Stomach (tissue), 9 donors: ENCODE results near the gene LRGUK. TPM values are rescaled to one million over a fixed set of nuclear protein-coding genes. Genes with fewer than 3 reads are reported as not detected.

Experiments used
- DNase-seq, 2 donors: peaks; one replicate each; pipeline versions ENCODE4 v3.0.0 to v3.0.0-alpha.2; 2013 to 2019
- H3K27ac ChIP-seq, 5 donors: fragments of 200-600 bp in 4 of 5; sonication (generic) in 4 of 5; one replicate each; pipeline ENCODE4 v1.5.1; 2013 to 2019; ENCODE audit warnings: mild to moderate bottlenecking in 1 of 5, moderate library complexity in 1 of 5
- H3K27me3 ChIP-seq, 3 donors: fragments of 200-600 bp; sonication (generic); one replicate each; pipeline ENCODE4 v1.5.1; 2017 to 2019; ENCODE audit warnings: mixed run types in 1 of 3
- H3K36me3 ChIP-seq, 4 donors: fragments of 200-600 bp; sonication (generic); 1 replicate in 3 of 4; 2 replicates in 1 of 4; pipeline ENCODE4 v1.5.1; 2016 to 2019
- H3K4me1 ChIP-seq, 4 donors: fragments of 200-600 bp; sonication (generic); one replicate each; pipeline ENCODE4 v1.5.1; 2016 to 2019
- H3K4me3 ChIP-seq, 4 donors: fragments of 200-600 bp; sonication (generic) in 3 of 4; one replicate each; pipeline ENCODE4 v1.5.1; 2016 to 2019; ENCODE audit warnings: mild to moderate bottlenecking in 1 of 4
- H3K9me3 ChIP-seq, 4 donors: fragments of 200-600 bp; sonication (generic); one replicate each; pipeline ENCODE4 v1.5.1; 2016 to 2019
- CTCF ChIP-seq, 7 experiments: fragments of 450-650 bp in 4 of 7; fragments of 200-600 bp in 3 of 7; sonication (generic) in 3 of 7; IDR thresholded peaks; one replicate each; pipeline ENCODE4 v1.5.1; 2016 to 2019; ENCODE audit warnings: antibody characterized with exemption in 7 of 7, control low read depth in 2 of 7, mild to moderate bottlenecking in 1 of 7
- EP300 ChIP-seq: sonication (generic); formaldehyde crosslinking; IDR thresholded peaks from one replicate; pipeline ENCODE4 v1.6.1; 2017; ENCODE audit warnings: antibody characterized with exemption
- POLR2A ChIP-seq, 4 donors: fragments of 450-650 bp; IDR thresholded peaks; one replicate each; pipeline ENCODE4 v1.6.1; 2016; ENCODE audit warnings: antibody characterized with exemption in 4 of 4, control low read depth in 2 of 4, mild to moderate bottlenecking in 1 of 4, moderate library complexity in 1 of 4
- POLR2AphosphoS5 ChIP-seq, 3 donors: sonication (generic); formaldehyde crosslinking; IDR thresholded peaks; one replicate each; pipeline ENCODE4 v1.6.1; 2016; ENCODE audit warnings: antibody characterized with exemption in 3 of 3
- WGBS, 5 donors: extraction: QIAGEN DNeasy Blood & Tissue Kit in 3 of 5; methylation state at CpG; one replicate each; pipeline versions ENCODE4 v1.1.5 to v1.1.7; 2013 to 2018; 5-methylcytosine and 5-hydroxymethylcytosine counted together
- intact Hi-C: fragments of 100-400 bp; cut with DNase I; formaldehyde crosslinking; loops from one replicate; pipeline ENCODE4 v1.15.1; 2023; ENCODE audit warnings: low total_unique reads
- polyA plus RNA-seq, 3 donors: library from polyadenylated mRNA; stranded (reverse); fragments of 200-250 nt; gene quantifications; one replicate each; pipeline ENCODE4 v1.2.3, GENCODE V29; 2013
- total RNA-seq, 5 donors: library from RNA; depleted of rRNA; stranded (reverse); fragments of >200 nt; gene quantifications; one replicate each; pipeline versions ENCODE4 v1.1.0 to v1.2.3, GENCODE V29; 2014 to 2016
- donor health status: healthy with polysubstance abuse.
- donor health status: Bipolar disorder and iron deficiency.
- donor health status: healthy.

The LRGUK gene
- total and polyA plus RNA-seq, 8 donors: 0.10 to 4.1 (median 1.5) TPM; not detected in 3

GRCh38 chr7:134083766-134084487 lies 43.2 kb upstream of the LRGUK start:
- Histone ChIP-seq H3K27ac (no peak overlapping the region), H3K4me3 (no peak overlapping the region), H3K4me1 (no peaks in the 10 kb centered on the region), H3K27me3 (no peaks in the 10 kb centered on the region), H3K36me3 (no peaks in the 10 kb centered on the region), H3K9me3 (peaks cover 0 to 15% (median 8%) of the 10 kb centered on the region in 4 donors)
- TF ChIP-seq EP300: no peak
- TF ChIP-seq POLR2A (IDR thresholded peaks at IDR 0.05): no peak
- TF ChIP-seq CTCF (IDR thresholded peaks at IDR 0.05): no peak
- no peak for TF ChIP-seq POLR2AphosphoS5 (IDR thresholded peaks at IDR 0.05)
- 61 to 81% (median 72%) methylated on average over 3 of the region's 3 CpGs for WGBS, 5 donors
- no peak for DNase-seq
- intact Hi-C loops: no loop called here

GRCh38 chr7:134084488-134085144 lies 42.5 kb upstream of the LRGUK start:
- H3K4me1 ChIP-seq: no peaks in the 10 kb centered on the region
- intact Hi-C loops: no loop called here
- no peak for DNase-seq
- no peak overlapping the region for H3K27ac ChIP-seq
- WGBS, 5 donors: 67 to 90% (median 85%) methylated on average over 3 of the region's 3 CpGs
- no peaks in the 10 kb centered on the region for H3K27me3 ChIP-seq
- TF ChIP-seq CTCF (IDR thresholded peaks at IDR 0.05) (no peak), POLR2AphosphoS5 (IDR thresholded peaks at IDR 0.05) (no peak), POLR2A (IDR thresholded peaks at IDR 0.05) (no peak), EP300 (no peak)
- H3K36me3 ChIP-seq: no peaks in the 10 kb centered on the region
- peaks cover 6 to 22% (median 14%) of the 10 kb centered on the region in 4 donors for H3K9me3 ChIP-seq
- H3K4me3 ChIP-seq: no peak overlapping the region

GRCh38 chr7:134085311-134085710 lies 41.8 kb upstream of the LRGUK start:
- no peaks in the 10 kb centered on the region for H3K4me1 ChIP-seq
- no peak for DNase-seq
- no peaks in the 10 kb centered on the region for H3K27me3 ChIP-seq
- H3K27ac ChIP-seq: no peak overlapping the region
- no peaks in the 10 kb centered on the region for H3K36me3 ChIP-seq
- H3K4me3 ChIP-seq: no peak overlapping the region
- intact Hi-C loops: no loop called here
- TF ChIP-seq EP300 (no peak), POLR2A (IDR thresholded peaks at IDR 0.05) (no peak), CTCF (IDR thresholded peaks at IDR 0.05) (no peak), POLR2AphosphoS5 (IDR thresholded peaks at IDR 0.05) (no peak)
- peaks cover 6 to 28% (median 18%) of the 10 kb centered on the region in 4 donors for H3K9me3 ChIP-seq

DNA sequence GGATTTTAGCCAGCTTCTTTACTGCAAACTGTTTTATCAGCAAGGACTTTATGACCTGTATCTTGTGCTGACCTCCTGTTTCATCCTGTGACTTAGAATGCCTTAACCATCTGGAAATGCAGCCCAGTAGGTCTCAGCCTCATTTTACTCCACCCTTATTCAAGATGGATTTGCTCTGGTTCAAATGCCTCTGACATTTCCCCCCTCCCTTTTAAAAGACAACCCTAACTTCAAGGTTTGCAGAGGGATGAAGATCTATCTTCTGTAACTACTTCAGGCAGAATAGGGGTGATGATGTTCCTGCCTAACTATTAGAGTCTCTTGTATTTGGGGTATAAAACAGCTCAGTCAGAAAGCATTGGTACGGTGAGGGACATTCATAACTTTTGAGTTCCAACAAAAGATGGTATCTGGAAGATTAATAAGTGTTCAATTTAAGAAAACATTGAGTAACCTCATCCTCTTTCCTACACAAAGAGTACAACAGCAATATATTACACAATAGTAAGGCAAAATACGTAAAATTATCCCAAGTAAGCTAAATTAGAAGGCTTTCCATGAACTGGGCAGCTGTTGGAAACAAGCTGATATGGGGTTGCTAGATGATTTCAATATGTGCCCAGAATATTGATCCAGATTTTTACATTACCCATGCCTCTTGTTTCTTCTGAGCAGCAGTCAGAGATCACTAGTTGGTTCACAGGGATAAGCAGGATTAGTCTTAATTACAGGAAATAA lies 40.0 kb upstream of the LRGUK start:
- Histone ChIP-seq H3K27me3 (no peaks in the 10 kb centered on the region), H3K9me3 (peaks cover 6 to 39% (median 23%) of the 10 kb centered on the region in 4 donors), H3K4me3 (no peak overlapping the region), H3K27ac (no peak overlapping the region), H3K36me3 (no peaks in the 10 kb centered on the region), H3K4me1 (no peaks in the 10 kb centered on the region)
- 85 to 98% (median 97%) methylated on average over 2 of the region's 2 CpGs for WGBS, 5 donors
- no peak for TF ChIP-seq POLR2A (IDR thresholded peaks at IDR 0.05)
- no peak for TF ChIP-seq POLR2AphosphoS5 (IDR thresholded peaks at IDR 0.05)
- no peak for TF ChIP-seq CTCF (IDR thresholded peaks at IDR 0.05)
- TF ChIP-seq EP300: no peak
- intact Hi-C loops: no loop called here
- no peak for DNase-seq
